Breast epithelium (tissue), 3 donors: ENCODE measurements around the gene FN3KRP.

Source experiments
- CTCF ChIP-seq, 3 donors: fragments of 450-650 bp; IDR thresholded peaks; one replicate each; pipeline ENCODE4 v1.5.1; 2016 to 2017; ENCODE audit warnings: antibody characterized with exemption in 3 of 3, mild to moderate bottlenecking in 3 of 3, moderate library complexity in 3 of 3
- POLR2A ChIP-seq: fragments of 450-650 bp; IDR thresholded peaks from one replicate; pipeline ENCODE4 v1.6.1; 2016; ENCODE audit warnings: antibody characterized with exemption, mild to moderate bottlenecking, moderate library complexity

DNA sequence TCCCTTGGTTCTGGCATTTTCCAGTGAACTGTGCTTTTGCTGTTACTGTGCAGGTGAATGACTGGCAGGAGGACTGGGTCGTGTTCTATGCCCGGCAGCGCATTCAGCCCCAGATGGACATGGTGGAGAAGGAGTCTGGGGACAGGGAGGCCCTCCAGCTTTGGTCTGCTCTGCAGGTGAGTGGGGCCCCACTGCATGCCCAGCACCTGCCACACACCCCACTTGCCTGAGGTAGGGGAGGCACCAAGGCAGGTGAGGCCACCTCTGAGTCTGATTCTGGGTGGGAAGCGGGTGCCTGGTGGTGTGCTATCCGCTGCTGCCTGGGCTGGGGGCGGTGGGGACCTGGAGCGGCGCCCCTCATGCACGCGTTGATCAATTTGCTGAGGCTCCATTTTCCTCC lies 9.9 kb downstream of the FN3KRP start:
- TF ChIP-seq CTCF (IDR thresholded peaks at IDR 0.05) (no peak), POLR2A (no peak)
